Measurements from ENCODE around the gene CLDN1. TPM values are rescaled to one million over a fixed set of nuclear protein-coding genes. Genes with fewer than 3 reads are reported as not detected.

The CLDN1 gene
- total and polyA plus RNA-seq, 7 donors, result 0.27 to 3.8 (median 0.46) TPM

GRCh38 chr3:190314741-190315140 lies 7.5 kb downstream of the CLDN1 start:
- intact Hi-C loops (cut with DNase I), result no loop called here
- DNase-seq, result no peak
- no peaks in the 10 kb centered on the region for H3K27me3 ChIP-seq
- WGBS, 2 donors, result 63 to 71% methylated on average over 1 of the region's 1 CpG
- TF ChIP-seq EP300 (IDR thresholded peaks at IDR 0.05), result no peak
- TF ChIP-seq POLR2A (IDR thresholded peaks at IDR 0.05), result no peak
- no peak for TF ChIP-seq CTCF (IDR thresholded peaks at IDR 0.05)
- TF ChIP-seq POLR2AphosphoS5 (IDR thresholded peaks at IDR 0.05), result no peak
- H3K9me3 ChIP-seq, result no peaks in the 10 kb centered on the region
- H3K4me3 ChIP-seq, result no peak overlapping the region
- H3K27ac ChIP-seq, result no peak overlapping the region
- no peaks in the 10 kb centered on the region for H3K4me1 ChIP-seq
- no peaks in the 10 kb centered on the region for H3K36me3 ChIP-seq

GRCh38 chr3:190309414-190309813 lies 12.8 kb downstream of the CLDN1 start:
- Histone ChIP-seq H3K27me3 (no peaks in the 10 kb centered on the region), H3K27ac (no peak overlapping the region), H3K9me3 (no peaks in the 10 kb centered on the region), H3K4me1 (peaks cover 0 to 11% (median 3%) of the 10 kb centered on the region in 4 donors), H3K36me3 (no peaks in the 10 kb centered on the region), H3K4me3 (no peak overlapping the region)
- no peak for TF ChIP-seq POLR2A (IDR thresholded peaks at IDR 0.05)
- no peak for TF ChIP-seq POLR2AphosphoS5 (IDR thresholded peaks at IDR 0.05)
- TF ChIP-seq EP300 (IDR thresholded peaks at IDR 0.05), result no peak
- TF ChIP-seq CTCF (IDR thresholded peaks at IDR 0.05), result no peak
- WGBS, 2 donors, result 77 to 78% methylated on average over 3 of the region's 3 CpGs
- no peak for DNase-seq
- intact Hi-C loops (cut with DNase I), result no loop called here

GRCh38 chr3:190308154-190308553 lies 14.1 kb downstream of the CLDN1 start:
- Histone ChIP-seq H3K4me3 (no peak overlapping the region), H3K4me1 (peaks cover 0 to 11% (median 3%) of the 10 kb centered on the region in 4 donors), H3K27me3 (no peaks in the 10 kb centered on the region), H3K27ac (no peak overlapping the region), H3K36me3 (no peaks in the 10 kb centered on the region), H3K9me3 (no peaks in the 10 kb centered on the region)
- intact Hi-C loops (cut with DNase I), result no loop called here
- no peak for TF ChIP-seq POLR2AphosphoS5 (IDR thresholded peaks at IDR 0.05)
- no peak for TF ChIP-seq EP300 (IDR thresholded peaks at IDR 0.05)
- no peak for TF ChIP-seq POLR2A (IDR thresholded peaks at IDR 0.05)
- TF ChIP-seq CTCF (IDR thresholded peaks at IDR 0.05), result no peak
- no peak for DNase-seq
- 90 to 93% methylated on average over 5 of the region's 5 CpGs for WGBS, 2 donors

- TF ChIP-seq POLR2A (IDR thresholded peaks at IDR 0.05) (no peak), POLR2AphosphoS5 (IDR thresholded peaks at IDR 0.05) (no peak), CTCF (IDR thresholded peaks at IDR 0.05) (no peak), EP300 (IDR thresholded peaks at IDR 0.05) (no peak)
These were observed 15.1 kb downstream of the CLDN1 start for GRCh38 chr3:190307164-190307545.

More at GRCh38 chr3:190307164-190307545, 15.1 kb downstream of the CLDN1 start:
- intact Hi-C loops (cut with DNase I), result loop anchor here (2.0 kb wide), 1 partner anchor 38 kb away; no protein-coding TSS in a partner anchor
- H3K4me1 ChIP-seq, result peaks cover 0 to 11% (median 3%) of the 10 kb centered on the region in 4 donors
- H3K36me3 ChIP-seq, result no peaks in the 10 kb centered on the region
- no peak overlapping the region for H3K4me3 ChIP-seq
- no peak for DNase-seq
- WGBS, 2 donors, result 15 to 75% methylated on average over 1 of the region's 1 CpG
- no peaks in the 10 kb centered on the region for H3K9me3 ChIP-seq
- H3K27ac ChIP-seq, result no peak overlapping the region
- H3K27me3 ChIP-seq, result no peaks in the 10 kb centered on the region
